Measurements from ENCODE around the gene DPP4. TPM values are rescaled to one million over a fixed set of nuclear protein-coding genes. Genes with fewer than 3 reads are reported as not detected.
A peak's percentile ranks its signal among the peaks of the same experiment; 100 is the strongest.

DPP4 gene
- polyA plus RNA-seq, 2 of the 4 experiments (the other 2 are of a cell fraction) = 0.17 to 0.27 TPM

DNA sequence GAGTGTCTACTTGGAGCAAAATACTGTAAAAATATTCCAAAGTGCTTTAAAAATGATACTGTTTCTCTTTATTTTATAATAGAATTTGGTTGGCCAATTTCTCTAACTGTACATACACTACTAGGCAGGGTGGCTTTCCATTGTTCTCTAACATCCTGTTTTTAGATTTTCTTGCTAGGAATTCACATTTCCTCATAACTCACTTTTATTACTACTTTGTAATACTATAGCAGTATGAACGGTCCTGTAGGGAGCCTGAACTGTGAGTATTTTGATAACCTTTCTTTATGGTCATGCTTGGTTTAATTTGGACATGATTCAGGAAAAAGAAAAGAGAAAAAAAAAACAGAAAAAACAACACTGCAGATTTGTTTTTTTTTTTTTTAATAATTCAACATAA lies 40.3 kb upstream of the DPP4 start:
- ATAC-seq (no peak), DNase-seq (ENCODE audit: low read depth in 1 of 2, low spot score in 1 of 2) (no peak), FAIRE-seq (no peak)
- H3K4me3 ChIP-seq = no peak overlapping the region
- 3% methylated on average over 1 of the region's 1 CpG for WGBS (ENCODE audit: missing lambda C conversion rate)
- ChIA-PET CTCF (no interaction called here), POLR2A (no interaction called here)
- H3K27ac ChIP-seq = no peak overlapping the region
- no peaks in the 10 kb centered on the region for H3K4me1 ChIP-seq
- H3K4me2 ChIP-seq = no peak overlapping the region
- no peaks in the 10 kb centered on the region for H3K9me3 ChIP-seq
- TF ChIP-seq BHLHE40 (IDR thresholded peaks at IDR 0.05; ENCODE audit: low read depth, low read length) (no peak), MAZ (IDR thresholded peaks at IDR 0.05; ENCODE audit: borderline replicate concordance, low read depth, low read length) (no peak), CHD4 (IDR thresholded peaks at IDR 0.05; ENCODE audit: borderline replicate concordance) (no peak), TP53 (CRISPR knock-in tag; IDR thresholded peaks at IDR 0.05) (no peak), HOXB13 (CRISPR knock-in tag; IDR thresholded peaks at IDR 0.05; ENCODE audit: low read depth) (no peak), RCOR1 (IDR thresholded peaks at IDR 0.05; ENCODE audit: low read depth, low read length) (no peak), RAD21 (conservative IDR thresholded peaks at IDR 0.05 in 1 of 2, IDR thresholded peaks at IDR 0.05 in 1 of 2) (no peak), SMC3 (IDR thresholded peaks at IDR 0.05) (no peak), EP300 (IDR thresholded peaks at IDR 0.05) (no peak)
- TF ChIP-seq, protein P1, sequence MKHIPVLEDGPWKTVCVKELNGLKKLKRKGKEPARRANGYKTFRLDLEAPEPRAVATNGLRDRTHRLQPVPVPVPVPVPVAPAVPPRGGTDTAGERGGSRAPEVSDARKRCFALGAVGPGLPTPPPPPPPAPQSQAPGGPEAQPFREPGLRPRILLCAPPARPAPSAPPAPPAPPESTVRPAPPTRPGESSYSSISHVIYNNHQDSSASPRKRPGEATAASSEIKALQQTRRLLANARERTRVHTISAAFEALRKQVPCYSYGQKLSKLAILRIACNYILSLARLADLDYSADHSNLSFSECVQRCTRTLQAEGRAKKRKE (CRISPR knock-in tag; IDR thresholded peaks at IDR 0.05; ENCODE audit: low read depth) = no peak

DNA sequence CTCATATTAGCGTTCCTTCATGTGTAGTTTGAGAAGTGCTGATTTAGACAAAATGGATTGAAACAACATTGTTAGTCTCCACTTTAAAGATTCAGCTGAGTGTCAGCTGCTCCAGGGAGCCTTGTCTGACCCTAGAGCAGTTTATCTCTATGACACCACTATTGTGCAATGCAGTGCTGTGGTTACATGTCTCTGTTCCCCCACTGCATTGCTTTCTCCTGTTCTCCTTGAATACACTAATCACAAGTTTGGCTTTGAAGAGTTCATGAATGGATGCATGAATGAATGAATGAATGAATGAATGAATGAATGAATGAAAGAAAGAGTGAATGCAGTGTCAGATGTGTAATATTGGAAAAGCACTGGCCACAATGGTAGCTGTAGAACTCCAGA lies 39.8 kb upstream of the DPP4 start:
- no peaks in the 10 kb centered on the region for H3K9me3 ChIP-seq
- no peak overlapping the region for H3K27ac ChIP-seq
- DNase-seq (ENCODE audit: low read depth in 1 of 2, low spot score in 1 of 2) (no peak), ATAC-seq (no peak), FAIRE-seq (no peak)
- ChIA-PET CTCF (interaction anchor here (1.1 kb wide), 1 partner anchor 9 kb away, joined by 3 read pairs; no protein-coding TSS in a partner anchor), POLR2A (no interaction called here)
- TF ChIP-seq CEBPB (IDR thresholded peaks at IDR 0.05) (peak in 1 of 2 experiments; percentile 44; a peak in 1 of 4 replicates), RCOR1 (IDR thresholded peaks at IDR 0.05; ENCODE audit: low read depth, low read length) (no peak), MAFK (IDR thresholded peaks at IDR 0.05; ENCODE audit: partially characterized antibody) (peak; percentile 33)
- WGBS (ENCODE audit: missing lambda C conversion rate) = 75% methylated on average over 1 of the region's 1 CpG
- H3K4me2 ChIP-seq = no peak overlapping the region
- no peaks in the 10 kb centered on the region for H3K4me1 ChIP-seq
- H3K4me3 ChIP-seq = no peak overlapping the region

DNA sequence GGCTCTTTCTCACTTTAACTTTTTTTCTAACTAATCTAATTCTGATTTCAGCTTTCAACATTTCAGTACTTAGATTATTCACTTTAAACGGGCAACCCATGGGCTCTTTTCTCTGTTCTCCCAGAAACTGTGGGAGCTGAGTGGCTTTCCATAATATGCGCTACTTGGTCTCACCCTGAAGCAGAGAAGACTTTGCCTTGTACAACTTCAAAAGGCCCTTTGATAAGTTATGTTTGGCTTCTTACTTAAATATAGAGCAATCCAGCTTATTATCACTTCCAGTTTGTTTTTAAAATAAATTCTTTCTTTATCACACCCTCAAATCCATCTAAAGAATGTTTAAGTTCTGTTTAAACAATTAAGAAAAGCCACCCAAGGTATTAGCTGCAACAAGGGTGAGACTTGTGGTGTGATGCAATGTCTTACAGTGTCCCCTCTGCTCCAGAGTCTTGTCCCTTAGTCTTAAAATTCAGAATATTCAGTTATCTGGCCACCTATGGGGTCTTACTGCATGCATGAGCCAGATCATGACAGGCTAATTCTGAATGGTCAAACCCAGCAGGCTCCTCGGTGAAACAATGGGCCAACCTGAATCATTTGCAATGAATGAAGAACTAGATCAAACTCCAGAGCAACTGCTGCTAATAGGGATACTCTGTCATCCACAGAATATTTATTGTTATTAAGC lies 39.2 kb upstream of the DPP4 start:
- ATAC-seq (no peak), FAIRE-seq (no peak), DNase-seq (ENCODE audit: low read depth in 1 of 2, low spot score in 1 of 2) (no peak)
- Histone ChIP-seq H3K4me1 (no peaks in the 10 kb centered on the region), H3K4me2 (no peak overlapping the region), H3K27ac (no peak overlapping the region), H3K4me3 (no peak overlapping the region), H3K9me3 (no peaks in the 10 kb centered on the region)
- CTCF ChIA-PET = interaction anchor here (1.1 kb wide), 1 partner anchor 10 kb away, joined by 3 read pairs; no protein-coding TSS in a partner anchor
- TF ChIP-seq RAD21 (conservative IDR thresholded peaks at IDR 0.05 in 1 of 2, IDR thresholded peaks at IDR 0.05 in 1 of 2) (no peak), KDM5A (IDR thresholded peaks at IDR 0.05) (no peak), ZNF302 (CRISPR knock-in tag; IDR thresholded peaks at IDR 0.05) (no peak), GATA3 (IDR thresholded peaks at IDR 0.05; ENCODE audit: borderline replicate concordance) (no peak), HDAC2 (IDR thresholded peaks at IDR 0.05) (no peak), CEBPB (IDR thresholded peaks at IDR 0.05) (no peak), MYC (IDR thresholded peaks at IDR 0.05; ENCODE audit: borderline replicate concordance, low read length) (no peak), NFE2L2 (conservative IDR thresholded peaks at IDR 0.05; ENCODE audit: low read length) (no peak), NR3C1 (IDR thresholded peaks at IDR 0.05) (no peak), RARB (CRISPR knock-in tag; IDR thresholded peaks at IDR 0.05) (no peak), FOSB (CRISPR knock-in tag; IDR thresholded peaks at IDR 0.05) (no peak)
- TF ChIP-seq, protein P2, sequence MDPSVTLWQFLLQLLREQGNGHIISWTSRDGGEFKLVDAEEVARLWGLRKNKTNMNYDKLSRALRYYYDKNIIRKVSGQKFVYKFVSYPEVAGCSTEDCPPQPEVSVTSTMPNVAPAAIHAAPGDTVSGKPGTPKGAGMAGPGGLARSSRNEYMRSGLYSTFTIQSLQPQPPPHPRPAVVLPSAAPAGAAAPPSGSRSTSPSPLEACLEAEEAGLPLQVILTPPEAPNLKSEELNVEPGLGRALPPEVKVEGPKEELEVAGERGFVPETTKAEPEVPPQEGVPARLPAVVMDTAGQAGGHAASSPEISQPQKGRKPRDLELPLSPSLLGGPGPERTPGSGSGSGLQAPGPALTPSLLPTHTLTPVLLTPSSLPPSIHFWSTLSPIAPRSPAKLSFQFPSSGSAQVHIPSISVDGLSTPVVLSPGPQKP (IDR thresholded peaks at IDR 0.05; ENCODE audit: low read depth, low read length) = no peak
- POLR2A ChIA-PET = no interaction called here
- WGBS (ENCODE audit: missing lambda C conversion rate) = 49% methylated on average over 3 of the region's 3 CpGs
